Right lobe of liver (tissue), 4 donors: ENCODE data around the gene ADGRG6.

Source experiments
- CTCF ChIP-seq, 4 donors: fragments of 200-600 bp in 3 of 4; fragments of 450-650 bp in 1 of 4; IDR thresholded peaks; one replicate each; pipeline versions ENCODE4 v1.5.1 to v1.8.0; 2016 to 2022; ENCODE audit warnings: antibody characterized with exemption in 4 of 4, mild to moderate bottlenecking in 2 of 4
- POLR2A ChIP-seq: fragments of 450-650 bp; IDR thresholded peaks from one replicate; pipeline ENCODE4 v1.6.1; 2017; ENCODE audit warnings: antibody characterized with exemption, mild to moderate bottlenecking
- donor health status: DM: no; HTN: no; CAD: no.
- donor health status: DM: no; HTN: no; CAD: no.
- donor health status: DM: no; HTN: yes; CAD: no.

- TF ChIP-seq CTCF (IDR thresholded peaks at IDR 0.05), result no peak
- TF ChIP-seq POLR2A, result no peak
These were observed 73.3 kb downstream of the ADGRG6 start for GRCh38 chr6:142374965-142375733.
